IMR-90 (cell line): ENCODE data around the gene ZNF425. TPM values are rescaled to one million over a fixed set of nuclear protein-coding genes. Genes with fewer than 3 reads are reported as not detected.
"Not testable (repeated sequence)": the region's sequence is repeated elsewhere in the genome, so short reads cannot be mapped to it uniquely, and the experiment has no call there.

Source experiments
- ATAC-seq: fragments of 200-7000 bp; cut with Tn5 transposase; 2 replicates; pipeline ENCODE4 v1.9.1; 2020; ENCODE audit warnings: low read depth, mild to moderate bottlenecking, moderate library complexity
- BruUV-seq: library from RNA; stranded (reverse); fragments of 400-500 nt; replicated peaks from 2 replicates; lab custom pipeline; 2021; lab: Mats Ljungman, UMichigan
- CTCF ChIA-PET: fragments of 300-600 bp; formaldehyde crosslinking; extraction: SDS; loops from one replicate; lab custom pipeline; 2021; ENCODE audit warnings: antibody characterized with exemption; lab: Yijun Ruan, JAX
- POLR2A ChIA-PET: fragments of 300-600 bp; sonication (Branson Sonifier 250); formaldehyde crosslinking; loops from one replicate; lab custom pipeline; 2022; ENCODE audit warnings: antibody characterized with exemption; ENCODE audit not compliant: unreplicated experiment; lab: Charles Lee
- DNase-seq: peaks from one replicate; pipeline ENCODE4 v3.0.0; 2013
- H2AFZ ChIP-seq: replicated peaks from 2 replicates; pipeline ENCODE3; 2013; ENCODE audit warnings: low read length, mild to moderate bottlenecking; ENCODE audit not compliant: poor library complexity
- H2AK5ac ChIP-seq: 2 replicates; pipeline ENCODE4 v1.6.1; 2013; ENCODE audit warnings: low read depth, low read length, inconsistent platforms
- H2AK9ac ChIP-seq: replicated peaks from 2 replicates; pipeline ENCODE3; 2013; ENCODE audit warnings: mild to moderate bottlenecking, low read depth, low read length, moderate library complexity; ENCODE audit not compliant: poor library complexity
- H2BK120ac ChIP-seq: 2 replicates; pipeline ENCODE4 v1.6.1; 2013; ENCODE audit warnings: low read depth, low read length, inconsistent platforms
- H2BK15ac ChIP-seq: 3 replicates; pipeline ENCODE4 v1.6.1; 2013; ENCODE audit warnings: low read depth, low read length, inconsistent platforms
- H2BK20ac ChIP-seq: 2 replicates; pipeline ENCODE4 v1.6.1; 2013; ENCODE audit warnings: low read depth, mild to moderate bottlenecking, inconsistent platforms, low read length, moderate library complexity
- H2BK5ac ChIP-seq: 2 replicates; pipeline ENCODE4 v1.6.1; 2013; ENCODE audit warnings: mild to moderate bottlenecking, low read depth, low read length, inconsistent platforms; ENCODE audit not compliant: poor library complexity, severe bottlenecking
- H3K14ac ChIP-seq: replicated peaks from 2 replicates; pipeline ENCODE4 v1.6.1; 2013; ENCODE audit warnings: low read depth, low read length, inconsistent platforms
- H3K18ac ChIP-seq: 2 replicates; pipeline ENCODE4 v1.6.1; 2013; ENCODE audit warnings: low read depth, low read length, control low read depth
- H3K23ac ChIP-seq: 2 replicates; pipeline ENCODE4 v1.6.1; 2013; ENCODE audit warnings: low read depth, low read length, inconsistent platforms
- H3K27ac ChIP-seq: 2 replicates; pipeline ENCODE4 v1.5.1; 2013; ENCODE audit warnings: mild to moderate bottlenecking, control low read depth, low read length; ENCODE audit not compliant: insufficient read depth
- H3K27me3 ChIP-seq: 2 replicates; pipeline ENCODE4 v1.6.1; 2013; ENCODE audit warnings: low read length; ENCODE audit not compliant: control insufficient read depth, insufficient read depth
- H3K36me3 ChIP-seq: 2 replicates; pipeline ENCODE4 v1.6.1; 2013; ENCODE audit warnings: low read length, mixed read lengths; ENCODE audit not compliant: control insufficient read depth, insufficient read depth
- H3K4ac ChIP-seq: 2 replicates; pipeline ENCODE4 v1.6.1; 2013; ENCODE audit warnings: low read depth, low read length, inconsistent platforms
- H3K4me1 ChIP-seq: 2 replicates; pipeline ENCODE4 v1.6.1; 2013; ENCODE audit warnings: low read length, mixed read lengths; ENCODE audit not compliant: control insufficient read depth, insufficient read depth
- H3K4me2 ChIP-seq: 2 replicates; pipeline ENCODE4 v1.6.1; 2013; ENCODE audit warnings: low read depth, mild to moderate bottlenecking, control low read depth, low read length, moderate library complexity
- H3K4me3 ChIP-seq: 2 replicates; pipeline ENCODE4 v1.5.1; 2013; ENCODE audit warnings: low read depth, mild to moderate bottlenecking, control low read depth, low read length, moderate library complexity; ENCODE audit not compliant: insufficient read depth
- H3K56ac ChIP-seq: 2 replicates; pipeline ENCODE4 v1.6.1; 2013; ENCODE audit warnings: low read length, inconsistent platforms; ENCODE audit not compliant: insufficient read depth; ENCODE audit errors: extremely low read depth
- H3K79me1 ChIP-seq, 2 experiments: 2 replicates each; pipeline ENCODE4 v1.6.1; 2013; ENCODE audit warnings: low read length in 2 of 2, inconsistent platforms in 1 of 2, low read depth in 1 of 2
- H3K9ac ChIP-seq: 2 replicates; pipeline ENCODE4 v1.6.1; 2013; ENCODE audit warnings: low read depth, low read length, control low read depth
- H3K9me1 ChIP-seq: 2 replicates; pipeline ENCODE4 v1.6.1; 2013; ENCODE audit warnings: low read length, inconsistent platforms; ENCODE audit not compliant: insufficient read depth
- H3K9me3 ChIP-seq: 2 replicates; pipeline ENCODE4 v1.6.1; 2013; ENCODE audit warnings: low read length; ENCODE audit not compliant: control insufficient read depth, insufficient read depth
- H4K20me1 ChIP-seq: 2 replicates; pipeline ENCODE4 v1.6.1; 2013; ENCODE audit warnings: low read length, inconsistent platforms; ENCODE audit not compliant: insufficient read depth
- H4K5ac ChIP-seq: 2 replicates; pipeline ENCODE4 v1.6.1; 2013; ENCODE audit warnings: mild to moderate bottlenecking, low read depth, low read length, control low read depth
- H4K8ac ChIP-seq, 2 experiments: 2 replicates each; pipeline ENCODE4 v1.6.1; 2013; ENCODE audit warnings: low read depth in 2 of 2, low read length in 2 of 2, control low read depth in 1 of 2, inconsistent platforms in 1 of 2
- H4K91ac ChIP-seq: 2 replicates; pipeline ENCODE4 v1.6.1; 2013; ENCODE audit warnings: low read depth, low read length, inconsistent platforms; ENCODE audit not compliant: insufficient read depth
- MXI1 ChIP-seq: IDR thresholded peaks from 2 replicates; pipeline ENCODE4 v1.6.1; 2012; ENCODE audit warnings: low read depth, mild to moderate bottlenecking, low read length, moderate library complexity, borderline replicate concordance
- SMC3 ChIP-seq: fragments of 150-350 bp; IDR thresholded peaks from 2 replicates; pipeline ENCODE4 v1.6.1; 2016; ENCODE audit warnings: low read depth, mild to moderate bottlenecking, antibody characterized with exemption, low read length, moderate library complexity
- WGBS, 2 experiments: methylation state at CpG; one replicate each; pipeline versions ENCODE4 v1.1.5 to v1.1.7; 2013; ENCODE audit warnings: missing lambda C conversion rate in 2 of 2; ENCODE audit not compliant: insufficient read length in 1 of 2; ENCODE audit errors: extremely low coverage in 2 of 2; 5-methylcytosine and 5-hydroxymethylcytosine counted together
- dilution Hi-C: fragments of 300-500 bp; cut with HindIII; formaldehyde crosslinking; loops from one replicate; pipeline ENCODE4 v1.14.3; 2018; ENCODE audit warnings: low sequenced_read_pairs; ENCODE audit not compliant: unreplicated experiment
- in situ Hi-C: fragments of 300-500 bp; cut with MboI; formaldehyde crosslinking; loops from 3 replicates; pipeline ENCODE4 v1.14.3; 2019; ENCODE audit warnings: low sequenced_read_pairs, inconsistent platforms, mixed read lengths
- intact Hi-C: fragments of 100-400 bp; cut with micrococcal nuclease; formaldehyde crosslinking; loops from 2 replicates; pipeline ENCODE4 v1.10.0; 2022
- polyA plus RNA-seq, 3 experiments: library from polyadenylated mRNA; depleted of rRNA; stranded (reverse); fragments of >200 nt; gene quantifications; 2 replicates each; pipeline ENCODE4 v1.2.3, GENCODE V29; 2012; ENCODE audit warnings: low replicate concordance in 1 of 3
- total RNA-seq: library from RNA; depleted of rRNA; stranded (reverse); fragments of >200 nt; gene quantifications from 2 replicates; pipeline ENCODE4 v1.2.3, GENCODE V29; 2012

ZNF425 gene
- total and polyA plus RNA-seq, 2 of the 4 experiments (the other 2 are of a cell fraction), result 1.2 to 2.3 TPM

- intact Hi-C loops, result no loop called here
- H3K27me3 ChIP-seq, result no peaks in the 10 kb centered on the region
- POLR2A ChIA-PET, result no interaction called here
- no peak overlapping the region for H3K14ac ChIP-seq
- H3K27ac ChIP-seq, result no peak overlapping the region
- TF ChIP-seq SMC3 (no peak), MXI1 (no peak)
- no peaks in the 10 kb centered on the region for H3K36me3 ChIP-seq
- BruUV-seq, result no TSS peak
- in situ Hi-C loops, result no loop called here
- no peak overlapping the region for H2BK5ac ChIP-seq
- no peaks in the 10 kb centered on the region for H3K9me1 ChIP-seq
- H3K18ac ChIP-seq, result no peak overlapping the region
- no peaks in the 10 kb centered on the region for H3K4me1 ChIP-seq
- no peak overlapping the region for H3K4me3 ChIP-seq
- H2AK5ac ChIP-seq, result no peak overlapping the region
- no peak overlapping the region for H4K5ac ChIP-seq
- no peak overlapping the region for H3K4me2 ChIP-seq
- H2BK20ac ChIP-seq, result no peak overlapping the region
- H2AFZ ChIP-seq, result no peak overlapping the region
- CTCF ChIA-PET, result no interaction called here
- no peak overlapping the region for H4K8ac ChIP-seq
- dilution Hi-C loops, result no loop called here
- H3K23ac ChIP-seq, result no peak overlapping the region; the same call in 1 of the 2 replicates
- H2AK9ac ChIP-seq, result no peak overlapping the region
- H4K91ac ChIP-seq, result no peak overlapping the region
- no peak overlapping the region for H3K56ac ChIP-seq
- H3K9me3 ChIP-seq, result no peaks in the 10 kb centered on the region
- peaks cover 3 to 8% of the 10 kb centered on the region in 2 experiments; a peak in 2 of 4 replicates for H3K79me1 ChIP-seq
- no peak overlapping the region for H2BK120ac ChIP-seq
- H2BK15ac ChIP-seq, result no peak overlapping the region
- no peak for ATAC-seq
- H3K4ac ChIP-seq, result no peak overlapping the region
- no peak overlapping the region for H3K9ac ChIP-seq
- H4K20me1 ChIP-seq, result no peaks in the 10 kb centered on the region
- no CpG with 5 or more reads among the region's 4 CpGs for WGBS, 2 experiments
- no peak for DNase-seq
Observed at GRCh38 chr7:149093228-149093627, 32.9 kb downstream of the ZNF425 start.

- ATAC-seq, H2BK15ac ChIP-seq, H3K27ac ChIP-seq, in situ Hi-C loops, H2AK9ac ChIP-seq, DNase-seq, H2AFZ ChIP-seq, CTCF ChIA-PET, H3K36me3 ChIP-seq, H3K27me3 ChIP-seq, H4K8ac ChIP-seq, intact Hi-C loops, H2BK5ac ChIP-seq, H3K4ac ChIP-seq, H3K14ac ChIP-seq, H3K4me1 ChIP-seq, H3K56ac ChIP-seq, H2BK120ac ChIP-seq, H4K5ac ChIP-seq, H3K23ac ChIP-seq, H3K18ac ChIP-seq, H4K20me1 ChIP-seq, H2AK5ac ChIP-seq, H3K9me3 ChIP-seq, dilution Hi-C loops, H3K9ac ChIP-seq, H2BK20ac ChIP-seq, H3K4me3 ChIP-seq, H3K4me2 ChIP-seq, H3K9me1 ChIP-seq, BruUV-seq, H4K91ac ChIP-seq: not testable (repeated sequence)
- 100% methylated on average over 7 of the region's 20 CpGs; no CpG with 5 or more reads in 1 of the 2 experiments for WGBS, 2 experiments
- H3K79me1 ChIP-seq, result peaks cover 9 to 15% of the 10 kb centered on the region in 2 experiments
- POLR2A ChIA-PET, result interaction anchor here (0.6 kb wide), 1 partner anchor 109 kb away, joined by 13 read pairs; no protein-coding TSS in a partner anchor
Observed at GRCh38 chr7:149092244-149092643, 33.9 kb downstream of the ZNF425 start.
